A172 (cell line): ENCODE measurements around the gene CYTH3. TPM values are rescaled to one million over a fixed set of nuclear protein-coding genes. Genes with fewer than 3 reads are reported as not detected.

ENCODE experiments used
- DNase-seq: peaks from one replicate; pipeline ENCODE4 v3.0.0-alpha.2; 2015; ENCODE audit warnings: low spot score
- total RNA-seq: library from RNA; depleted of rRNA; stranded (reverse); fragments of >200 nt; shearing (Covaris generic); gene quantifications from 2 replicates; pipeline ENCODE4 v1.2.3, GENCODE V29; 2014

Gene CYTH3
- total RNA-seq, 1 experiment from 2014 or later, result 50.7 TPM

DNA sequence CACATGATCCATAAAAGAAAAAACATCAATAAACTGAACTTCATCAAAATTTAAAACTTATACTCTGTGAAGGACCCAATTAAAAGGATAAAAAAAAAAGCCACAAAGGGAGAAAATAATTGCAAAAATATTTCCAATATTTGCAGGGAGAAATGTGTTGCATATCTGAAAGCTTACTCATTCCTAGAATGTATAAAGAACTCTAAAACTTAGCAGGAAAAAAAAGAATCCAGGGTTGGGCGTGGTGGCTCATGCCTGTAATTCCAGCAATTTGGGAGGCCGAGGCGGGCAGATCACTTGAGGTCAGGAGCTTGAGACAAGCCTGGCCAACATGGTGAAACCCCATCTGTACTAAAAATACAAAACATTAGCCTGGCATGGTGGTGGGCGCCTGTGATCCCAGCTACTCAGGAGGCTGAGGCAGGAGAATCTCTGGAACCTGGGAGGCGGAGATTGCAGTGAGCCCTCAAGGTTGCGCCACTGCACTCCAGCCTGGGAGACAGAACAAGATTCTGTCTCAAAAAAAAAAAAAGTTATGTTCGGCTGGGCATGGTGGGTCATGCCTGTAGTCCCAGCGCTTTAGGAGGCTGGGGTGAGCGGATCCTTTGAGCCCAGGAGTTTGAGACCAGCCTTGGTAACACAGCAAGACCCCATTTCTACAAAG lies 11.1 kb upstream of the CYTH3 start:
- DNase-seq, result peak; percentile 94

GRCh38 chr7:6279937-6280336 lies 7.5 kb upstream of the CYTH3 start:
- DNase-seq, result no peak

GRCh38 chr7:6279341-6279740 lies 6.9 kb upstream of the CYTH3 start:
- DNase-seq, result no peak

DNA sequence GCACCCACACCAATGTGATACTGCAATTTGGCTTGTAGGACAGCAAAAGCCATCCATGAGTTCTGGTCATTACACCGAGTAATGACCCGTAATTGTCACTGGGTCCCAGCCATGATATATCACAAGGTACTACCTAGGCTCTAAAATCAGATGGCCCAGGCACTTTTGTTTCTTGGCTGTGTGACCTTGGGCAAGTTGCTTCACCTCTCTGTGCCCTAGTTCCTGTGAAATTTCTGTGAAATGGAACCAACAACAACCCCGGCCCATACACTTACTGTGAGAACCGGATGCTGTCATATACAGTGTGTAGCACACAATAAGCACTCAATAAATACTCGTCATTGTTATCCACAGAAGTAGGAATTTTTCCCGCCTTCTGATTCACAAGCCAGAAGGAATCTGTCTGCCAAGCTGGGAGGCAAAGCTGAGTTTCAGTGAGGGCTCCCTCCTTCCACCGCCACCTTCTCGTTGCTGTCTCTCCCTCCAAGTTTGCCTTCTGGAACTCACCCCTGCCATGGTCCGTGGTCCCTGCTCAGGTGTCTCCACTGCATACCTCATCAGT lies 6.4 kb upstream of the CYTH3 start:
- DNase-seq, result no peak

DNA sequence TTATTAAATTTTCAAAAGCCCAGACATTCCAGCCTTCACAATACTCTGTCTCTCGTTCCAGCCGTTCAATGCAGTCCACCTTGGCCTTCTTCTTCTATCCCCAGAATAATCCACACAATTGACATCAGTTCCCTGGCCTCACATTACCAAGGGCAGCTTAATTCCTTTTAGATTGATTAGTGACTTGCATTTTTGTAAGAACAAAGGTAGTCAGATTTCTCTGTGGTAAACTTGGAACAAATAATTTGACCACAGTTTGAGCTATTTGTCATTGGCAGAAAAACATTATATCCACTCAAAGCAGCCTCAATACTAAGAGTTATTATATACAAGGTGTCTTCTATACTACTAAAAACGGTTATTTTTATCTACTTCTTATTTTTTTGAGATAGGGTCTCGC lies 5.1 kb upstream of the CYTH3 start:
- no peak for DNase-seq

- DNase-seq, result no peak
Measured at GRCh38 chr7:6276911-6277408, 4.5 kb upstream of the CYTH3 start.

DNA sequence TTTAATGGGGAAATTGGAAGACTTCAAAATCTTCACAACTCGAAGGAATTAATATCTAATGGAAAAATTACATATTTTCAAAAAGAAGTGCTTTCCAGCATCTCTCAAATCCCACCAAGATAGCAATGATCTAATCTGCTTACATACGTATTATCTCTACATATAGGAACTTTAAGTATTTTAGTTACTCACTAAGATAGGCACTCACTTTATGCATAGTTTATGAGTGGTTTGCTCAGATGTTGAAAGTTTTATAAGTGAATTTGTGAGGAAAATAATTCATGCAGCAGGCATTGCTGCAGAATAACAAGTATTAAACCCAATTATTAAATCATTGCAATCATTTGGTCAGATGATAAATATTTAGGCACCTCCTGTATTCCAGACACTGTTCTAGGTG lies 2.3 kb upstream of the CYTH3 start:
- no peak for DNase-seq

DNA sequence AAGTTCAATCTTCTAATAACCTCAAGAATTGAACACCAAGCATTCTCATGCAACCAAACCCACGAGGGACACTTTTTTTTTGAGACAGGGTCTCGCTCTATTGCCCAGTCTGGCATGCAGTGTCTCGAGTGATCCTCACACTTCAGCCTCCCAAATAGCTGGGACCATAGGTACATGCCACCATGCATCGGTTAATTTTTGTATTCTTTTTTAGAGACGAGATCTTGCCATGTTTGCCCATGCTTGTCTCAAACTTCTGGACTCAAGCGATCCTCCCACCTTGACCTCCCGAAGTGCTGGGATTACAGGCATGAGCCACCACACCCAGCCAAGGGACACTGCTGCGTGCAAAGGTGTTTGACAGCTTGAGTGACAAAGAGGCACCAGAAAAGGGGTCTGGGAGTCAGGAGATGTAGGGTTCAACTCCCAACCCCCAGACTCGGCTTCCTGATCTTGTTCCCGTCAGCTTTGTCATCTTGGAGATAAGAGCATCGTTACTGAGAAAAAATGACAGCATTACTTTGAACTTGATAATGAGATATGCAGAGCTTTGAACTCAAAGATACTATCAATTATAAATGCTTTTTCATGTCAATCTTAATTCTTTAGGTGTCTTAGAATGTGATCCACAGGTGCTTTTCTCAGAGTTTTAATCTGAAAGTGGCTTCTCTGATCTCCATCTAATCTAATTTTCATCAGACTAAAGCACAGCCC lies 1.6 kb upstream of the CYTH3 start:
- DNase-seq, result no peak

DNA sequence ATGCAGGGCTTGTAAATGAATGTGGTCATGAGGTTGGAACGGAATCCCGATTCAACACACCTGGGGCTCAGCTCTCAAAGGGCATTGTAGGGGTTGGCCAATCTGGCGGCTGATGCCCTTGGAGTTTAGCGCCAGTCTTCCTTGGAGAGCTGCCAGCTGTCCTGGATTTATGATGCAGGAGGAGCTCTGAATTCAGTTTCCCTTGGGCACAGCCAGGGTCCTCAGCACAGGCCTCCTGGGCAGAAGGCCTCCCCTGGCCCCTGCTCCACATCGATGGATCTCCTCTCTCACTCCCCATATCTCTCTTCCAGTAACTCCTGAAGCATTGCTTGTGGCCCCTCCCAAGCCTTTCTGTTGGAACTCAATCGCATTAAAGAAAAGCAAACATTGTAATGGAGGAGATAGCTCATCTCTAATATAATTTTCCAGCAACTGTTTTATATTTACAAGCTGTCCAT lies 985 bp upstream of the CYTH3 start:
- peak; percentile 45 for DNase-seq

DNA sequence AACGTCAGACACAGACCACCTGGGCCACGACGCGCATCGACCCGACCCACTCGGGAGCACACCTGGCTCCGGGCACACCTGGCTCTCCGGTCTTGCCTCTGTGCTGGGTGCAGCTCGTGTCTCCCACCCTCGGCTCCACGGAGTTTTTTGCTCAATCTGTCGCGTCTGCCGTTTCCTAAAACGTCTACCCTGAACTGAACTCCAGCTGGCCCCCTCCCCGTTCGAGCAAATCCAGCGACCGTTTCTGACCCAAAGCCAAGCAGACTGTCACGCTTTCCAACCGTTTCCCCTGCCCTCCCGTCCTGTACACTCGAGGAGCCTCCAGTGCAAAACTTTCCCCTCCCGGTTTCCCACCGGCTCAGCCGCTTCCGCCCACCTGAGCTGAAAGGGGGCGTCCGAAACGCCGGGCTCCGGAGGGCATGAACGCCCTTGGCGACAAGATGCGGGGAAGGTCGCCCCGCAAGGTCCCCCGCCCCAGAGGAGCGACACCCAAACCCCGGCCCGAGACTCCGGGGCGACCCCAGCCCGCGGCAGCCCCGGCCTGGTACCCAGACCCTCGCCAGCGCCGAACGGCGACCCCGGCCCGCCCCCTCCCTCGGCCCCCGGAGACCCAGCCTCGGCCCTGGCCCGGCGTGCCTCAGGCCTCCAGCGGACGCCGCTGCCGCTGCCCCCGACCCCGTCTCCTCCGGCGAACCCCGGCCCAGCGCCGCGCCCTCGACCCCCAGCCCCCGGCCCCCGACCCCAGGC lies 557 bp downstream of the CYTH3 start:
- DNase-seq, result no peak

GRCh38 chr7:6271060-6271658 lies 1.3 kb downstream of the CYTH3 start:
- DNase-seq, result peak; percentile 79

GRCh38 chr7:6269527-6269926 lies 2.9 kb downstream of the CYTH3 start:
- no peak for DNase-seq

GRCh38 chr7:6268907-6269306 lies 3.5 kb downstream of the CYTH3 start:
- DNase-seq, result no peak

DNA sequence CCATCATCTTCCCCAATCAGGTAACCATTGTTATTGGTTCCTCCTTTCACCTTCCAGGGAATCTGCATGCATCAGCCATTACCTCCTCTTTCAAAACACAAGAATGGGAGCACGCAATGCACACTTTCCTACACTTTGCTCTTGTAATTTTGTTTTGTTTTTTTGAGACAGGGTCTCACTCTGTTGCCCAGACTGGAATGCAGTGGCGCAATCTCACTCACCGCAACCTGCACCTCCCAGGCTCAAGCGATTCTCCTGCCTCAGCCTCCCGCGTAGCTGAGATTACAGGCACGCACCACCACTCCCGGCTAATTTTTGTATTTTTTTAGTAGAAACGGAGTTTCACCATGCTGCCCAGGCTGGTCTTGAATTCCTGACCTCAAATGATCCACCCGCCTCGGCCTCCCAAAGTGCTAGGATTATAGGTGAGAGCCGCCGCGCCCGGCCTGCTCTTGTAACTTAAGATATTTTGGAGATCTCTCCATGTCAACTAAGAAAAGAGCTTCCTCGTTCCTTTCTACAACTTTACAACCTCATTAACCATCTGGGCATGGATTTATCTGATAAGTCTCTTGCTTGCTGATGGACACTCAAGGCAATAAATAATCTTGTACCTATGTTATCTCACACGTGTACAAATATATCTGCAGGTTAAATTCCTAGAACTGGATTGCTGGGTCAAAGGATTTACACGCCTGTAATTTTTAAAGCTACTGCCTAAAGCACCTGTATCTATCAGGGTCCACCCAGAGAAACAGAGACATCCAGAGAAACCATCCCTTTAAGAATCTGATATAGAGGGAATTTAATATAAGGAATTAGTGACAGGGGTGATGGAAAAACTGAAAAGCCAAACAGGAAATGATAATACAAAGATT lies 4.2 kb downstream of the CYTH3 start:
- no peak for DNase-seq

GRCh38 chr7:6266699-6267098 lies 5.7 kb downstream of the CYTH3 start:
- no peak for DNase-seq

GRCh38 chr7:6262221-6262620 lies 10.2 kb downstream of the CYTH3 start:
- DNase-seq, result no peak

DNA sequence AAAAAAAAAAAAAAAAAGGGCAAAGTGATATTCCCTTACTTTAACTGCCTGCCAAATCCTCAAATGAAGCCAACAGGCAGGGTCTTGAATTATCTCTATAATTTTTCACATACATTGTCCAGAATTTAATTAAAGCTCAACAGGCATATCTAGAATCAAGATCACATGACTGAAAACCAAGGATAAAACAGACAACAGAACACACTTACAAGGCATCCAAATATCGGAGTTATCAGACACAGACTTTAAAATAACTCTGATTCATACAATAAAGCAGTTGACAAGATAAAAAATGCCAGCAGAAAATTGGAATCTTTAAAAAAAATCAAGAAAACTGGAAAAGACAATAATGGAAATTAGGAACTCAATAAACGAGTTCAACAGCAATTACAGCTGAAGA lies 10.7 kb downstream of the CYTH3 start:
- DNase-seq, result no peak

DNA sequence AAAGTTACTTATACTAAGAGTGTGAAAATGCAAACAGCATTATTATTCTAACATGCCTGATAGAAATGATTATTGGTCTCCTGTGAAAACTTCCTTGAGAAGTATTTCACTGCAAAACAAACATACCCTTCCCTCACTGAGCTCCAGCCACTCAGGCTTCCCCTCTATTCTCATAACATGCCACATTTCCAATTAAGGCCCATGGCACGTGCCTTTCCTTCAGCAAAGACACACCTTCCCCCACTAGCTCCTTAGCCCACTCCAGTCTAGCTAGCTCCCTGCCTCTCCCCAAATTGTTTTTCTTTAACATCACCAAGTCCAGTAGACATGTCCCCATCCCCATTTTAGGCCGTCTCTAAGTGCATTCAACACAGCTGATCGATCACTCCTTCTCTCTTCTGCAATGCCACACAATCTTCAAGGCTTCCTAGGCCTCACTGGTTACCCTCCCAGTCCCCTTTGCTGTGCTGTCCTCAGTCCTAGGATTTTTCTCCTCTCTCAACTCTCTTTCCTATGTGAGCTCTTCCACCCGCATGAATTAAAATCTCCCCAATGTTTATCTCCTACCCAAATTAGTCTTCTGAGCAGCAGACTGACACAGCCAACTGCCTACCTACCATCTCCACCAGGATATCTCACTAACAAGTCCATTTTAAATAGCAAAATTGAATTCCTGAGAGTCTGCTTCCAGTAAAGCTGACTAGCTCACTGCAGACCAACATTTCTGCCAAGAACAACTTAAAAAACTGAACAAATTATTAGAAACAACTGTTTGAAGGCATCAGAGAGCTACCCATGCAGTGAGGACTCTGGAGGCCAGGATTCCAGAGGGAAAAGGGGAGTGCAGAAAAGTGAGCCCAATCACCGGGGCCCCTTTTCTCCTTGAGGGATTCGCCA lies 11.9 kb downstream of the CYTH3 start:
- DNase-seq, result no peak

DNA sequence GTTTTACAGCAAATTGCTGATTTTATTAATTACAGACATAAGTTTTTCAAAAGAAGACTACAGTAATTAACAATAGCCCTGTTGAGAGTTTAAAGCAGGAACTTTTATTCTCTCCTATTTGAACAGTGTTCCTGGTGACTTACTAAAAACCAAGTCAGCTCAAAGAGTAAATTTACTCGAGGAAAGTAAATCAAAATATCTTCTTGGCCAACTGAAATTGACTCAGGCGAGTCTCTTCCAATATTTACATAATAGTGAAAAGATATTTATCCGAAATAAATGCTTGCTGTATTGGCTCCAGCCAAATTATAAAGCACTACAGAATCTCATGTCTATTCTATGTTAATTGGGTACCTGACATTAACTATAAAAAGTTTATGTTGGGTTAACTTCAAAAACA lies 13.2 kb downstream of the CYTH3 start:
- no peak for DNase-seq
